NCI-H1092 treated with DMSO at 0.1 percent for 48 hours (cell line): ENCODE results near the gene TFRC.
"Not testable (repeated sequence)": the region's sequence is repeated elsewhere in the genome, so short reads cannot be mapped to it uniquely, and the experiment has no call there.

Experiments
- DNase-seq: peaks from one replicate; lab custom pipeline; 2025; lab: John Stamatoyannopoulos, UW

Gene TFRC

DNA sequence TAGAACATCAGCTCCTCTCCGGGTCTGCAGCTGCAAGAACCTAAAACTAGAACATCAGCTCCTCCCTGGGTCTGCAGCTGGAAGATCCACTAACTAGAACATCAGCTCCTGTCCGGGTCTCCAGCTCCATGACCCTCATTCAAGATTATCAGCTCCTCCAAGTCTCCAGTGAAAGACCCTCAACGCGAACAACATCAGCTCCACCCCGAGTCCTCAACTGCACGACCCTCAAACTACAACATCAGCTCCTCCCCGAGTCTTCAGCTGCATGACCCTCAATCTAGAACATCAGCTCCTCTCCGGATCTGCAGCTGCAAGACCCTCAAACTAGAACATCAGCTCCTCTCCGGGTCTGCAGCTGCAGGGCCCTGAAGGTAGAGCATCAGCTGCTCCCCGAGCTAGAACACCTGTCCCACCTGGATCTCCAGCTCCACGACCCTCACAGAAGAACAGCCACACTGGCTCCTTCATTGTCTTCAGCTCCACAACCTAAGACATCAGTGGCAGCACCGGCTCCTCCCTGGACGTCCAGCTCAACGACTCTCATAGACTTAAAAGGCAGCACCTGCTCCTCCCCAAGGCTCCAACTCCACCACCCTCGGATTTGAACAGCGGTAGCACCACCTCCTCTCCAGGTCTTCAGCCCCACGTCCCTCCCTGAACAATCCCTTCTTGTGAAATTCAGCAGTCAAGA is 77.4 kb downstream of the TFRC start:
- DNase-seq = not testable (repeated sequence)

DNA sequence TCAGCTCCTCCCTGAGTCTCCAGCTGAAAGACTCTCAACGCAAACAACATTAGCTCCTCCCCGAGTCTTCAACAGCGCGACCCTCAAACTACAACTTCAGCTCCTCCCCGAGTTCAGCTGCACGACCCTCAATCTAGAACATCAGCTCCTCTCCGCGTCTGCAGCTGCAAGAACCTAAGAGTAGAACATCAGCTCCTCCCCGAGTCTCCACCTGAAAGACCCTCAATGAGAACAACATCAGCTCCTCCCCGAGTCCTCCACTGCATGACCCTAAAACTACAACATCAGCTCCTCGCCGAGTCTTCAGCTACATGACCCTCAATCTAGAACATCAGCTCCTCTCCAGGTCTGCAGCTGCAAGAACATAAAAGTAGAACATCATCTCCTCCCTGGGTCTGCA is 78.3 kb downstream of the TFRC start:
- DNase-seq = no peak

GRCh38 chr3:196002721-196003120 is 79.2 kb downstream of the TFRC start:
- DNase-seq = not testable (repeated sequence)

DNA sequence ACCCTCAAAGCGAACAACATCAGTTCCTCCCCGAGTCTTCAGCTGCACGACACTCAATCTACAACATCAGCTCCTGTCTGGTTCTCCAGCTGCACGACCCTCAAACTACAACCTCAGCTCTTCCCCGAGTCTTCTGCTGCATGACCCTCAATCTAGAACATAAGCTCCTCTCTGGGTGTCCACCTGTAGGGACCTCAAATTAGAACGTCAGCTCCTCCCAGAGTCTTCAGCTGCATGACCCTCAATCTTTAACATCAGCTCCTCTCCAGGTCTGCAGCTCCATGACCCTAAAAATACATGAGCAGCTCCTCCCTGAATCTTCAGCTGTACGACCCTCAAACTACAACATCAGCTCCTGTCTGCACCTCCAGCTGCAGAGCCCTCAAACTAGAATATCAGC is 80.7 kb downstream of the TFRC start:
- DNase-seq = not testable (repeated sequence)

GRCh38 chr3:196000360-196000950 is 81.4 kb downstream of the TFRC start:
- not testable (repeated sequence) for DNase-seq

- DNase-seq = no peak
These were observed 82.0 kb downstream of the TFRC start for GRCh38 chr3:195999896-196000295.
